HCT116 (cell line): ENCODE measurements around the gene FLG2. TPM values are rescaled to one million over a fixed set of nuclear protein-coding genes. Genes with fewer than 3 reads are reported as not detected.

Experiments
- ATAC-seq: fragments of 200-7000 bp; cut with Tn5 transposase; 2 replicates; pipeline ENCODE4 v1.9.1; 2020; ENCODE audit warnings: mild to moderate bottlenecking, moderate library complexity
- BruUV-seq: library from RNA; stranded (reverse); fragments of 400-500 nt; replicated peaks from 2 replicates; lab custom pipeline; 2021; lab: Mats Ljungman, UMichigan
- CTCF ChIA-PET: fragments of 300-600 bp; sonication (Branson Sonifier 250); formaldehyde crosslinking; loops from one replicate; lab custom pipeline; 2021; ENCODE audit warnings: antibody characterized with exemption; lab: Charles Lee
- POLR2A ChIA-PET: fragments of 300-600, 350-600 bp; sonication (Branson Sonifier 250); formaldehyde crosslinking; loops from one replicate; lab custom pipeline; 2021; ENCODE audit warnings: antibody characterized with exemption; lab: Charles Lee
- RAD21 ChIA-PET, 2 experiments: fragments of 300-600 bp; sonication (Branson Sonifier 250); formaldehyde crosslinking; loops; one replicate each; lab custom pipeline; 2023; ENCODE audit warnings: low total read pairs in 2 of 2; ENCODE audit not compliant: uncharacterized antibody in 2 of 2, unreplicated experiment in 2 of 2, low non-redundant PET in 1 of 2; lab: Charles Lee
- DNase-seq: peaks from one replicate; pipeline ENCODE4 v3.0.0-alpha.2; 2010; ENCODE audit warnings: low read depth, low spot score
- H2AFZ ChIP-seq: fragments of 200-600 bp; shearing (Covaris generic), sonication (generic); 2 replicates; pipeline ENCODE4 v1.6.1; 2017; ENCODE audit warnings: low read depth, mixed run types, mixed read lengths, antibody characterized with exemption, low read length; ENCODE audit not compliant: poor library complexity, severe bottlenecking
- H3K27ac ChIP-seq: 2 replicates; pipeline ENCODE4 v1.5.1; 2012; ENCODE audit warnings: low read depth, low read length
- H3K27me3 ChIP-seq: fragments of 200-600 bp; sonication (generic); 2 replicates; pipeline ENCODE4 v1.6.1; 2016; ENCODE audit warnings: mixed run types, low read length, mixed read lengths; ENCODE audit not compliant: insufficient read depth
- H3K36me3 ChIP-seq, 2 experiments: fragments of 200-500 bp in 1 of 2; fragments of 200-600 bp in 1 of 2; sonication (Bioruptor generic) in 1 of 2; sonication (generic) in 1 of 2; 2 replicates each; pipeline versions ENCODE4 v1.5.1 to v1.6.1; 2014 to 2016; ENCODE audit warnings: low read length in 2 of 2, inconsistent platforms in 1 of 2, mixed read lengths in 1 of 2, mixed run types in 1 of 2; ENCODE audit not compliant: insufficient read depth in 2 of 2, control insufficient read depth in 1 of 2
- H3K4me1 ChIP-seq, 2 experiments: fragments of 200-600 bp in 1 of 2; sonication (generic) in 1 of 2; 2 replicates each; pipeline versions ENCODE4 v1.5.1 to v1.6.1; 2012 to 2017; ENCODE audit warnings: low read length in 2 of 2, inconsistent platforms in 1 of 2, mild to moderate bottlenecking in 1 of 2, mixed read lengths in 1 of 2, mixed run types in 1 of 2, moderate library complexity in 1 of 2; ENCODE audit not compliant: insufficient read depth in 2 of 2, control insufficient read depth in 1 of 2
- H3K4me2 ChIP-seq: fragments of 200-600 bp; sonication (generic); 2 replicates; pipeline ENCODE4 v1.6.1; 2017; ENCODE audit warnings: mixed run types, low read length, mixed read lengths
- H3K4me3 ChIP-seq, 2 experiments: fragments of 200-600 bp in 1 of 2; sonication (generic) in 1 of 2; replicated peaks in 1 of 2; 2 replicates each; pipeline ENCODE4 v1.5.1; 2011 to 2016; ENCODE audit warnings: low read length in 2 of 2, control low read depth in 1 of 2, low read depth in 1 of 2, mild to moderate bottlenecking in 1 of 2, mixed read lengths in 1 of 2, mixed run types in 1 of 2
- H3K79me2 ChIP-seq: fragments of 200-600 bp; sonication (generic); 2 replicates; pipeline ENCODE4 v1.6.1; 2017; ENCODE audit warnings: mild to moderate bottlenecking, mixed run types, low read length, moderate library complexity, mixed read lengths; ENCODE audit not compliant: insufficient read depth
- H3K9ac ChIP-seq: fragments of 200-600 bp; sonication (generic); 2 replicates; pipeline ENCODE4 v1.6.1; 2016; ENCODE audit warnings: low read length, mixed read lengths
- H3K9me2 ChIP-seq: fragments of 200-600 bp; sonication (generic), shearing (Covaris generic); 2 replicates; pipeline ENCODE4 v1.6.1; 2017; ENCODE audit warnings: mixed run types, mild to moderate bottlenecking, moderate library complexity; ENCODE audit not compliant: insufficient read depth
- H3K9me3 ChIP-seq, 2 experiments: fragments of 200-500 bp in 1 of 2; fragments of 200-600 bp in 1 of 2; sonication (Bioruptor generic) in 1 of 2; sonication (generic) in 1 of 2; 2 replicates each; pipeline ENCODE4 v1.6.1; 2014 to 2017; ENCODE audit warnings: low read length in 2 of 2, mixed read lengths in 2 of 2, inconsistent platforms in 1 of 2, low read depth in 1 of 2, mild to moderate bottlenecking in 1 of 2, mixed run types in 1 of 2, moderate library complexity in 1 of 2; ENCODE audit not compliant: control insufficient read depth in 1 of 2, insufficient read depth in 1 of 2
- H4K20me1 ChIP-seq: fragments of 200-600 bp; sonication (generic), shearing (Covaris generic); 2 replicates; pipeline ENCODE4 v1.6.1; 2017; ENCODE audit warnings: mixed run types, mild to moderate bottlenecking, moderate library complexity; ENCODE audit not compliant: insufficient read depth
- CBX3 ChIP-seq: IDR thresholded peaks from 2 replicates; pipeline ENCODE4 v1.6.1; 2012; ENCODE audit warnings: low read depth
- ELF1 ChIP-seq: IDR thresholded peaks from 2 replicates; pipeline ENCODE4 v1.6.1; 2012; ENCODE audit warnings: low read depth, borderline replicate concordance
- EZH2 ChIP-seq: fragments of 200-600 bp; sonication (generic); IDR thresholded peaks from 2 replicates; pipeline ENCODE4 v1.6.1; 2017; ENCODE audit warnings: antibody characterized with exemption, mixed run types
- EZH2phosphoT487 ChIP-seq: fragments of 200-600 bp; IDR thresholded peaks from 2 replicates; pipeline ENCODE4 v1.6.1; 2018; ENCODE audit warnings: antibody characterized with exemption, borderline replicate concordance
- POLR2A ChIP-seq: IDR thresholded peaks from 2 replicates; pipeline ENCODE4 v1.7.0; 2011; ENCODE audit warnings: borderline replicate concordance; ENCODE audit not compliant: insufficient read depth, insufficient read length; ENCODE audit errors: extremely low read depth
- RAD21 ChIP-seq: IDR thresholded peaks from 2 replicates; pipeline ENCODE4 v1.6.1; 2012; ENCODE audit warnings: low read depth, mild to moderate bottlenecking
- SP1 ChIP-seq: IDR thresholded peaks from 2 replicates; pipeline ENCODE4 v1.6.1; 2012; ENCODE audit warnings: low read depth
- TCF7L2 ChIP-seq: IDR thresholded peaks from 2 replicates; pipeline ENCODE4 v1.7.0; 2011; ENCODE audit warnings: borderline replicate concordance, inconsistent platforms; ENCODE audit not compliant: insufficient read depth, insufficient read length; ENCODE audit errors: extremely low read depth
- intact Hi-C: fragments of 100-400 bp; cut with micrococcal nuclease; formaldehyde crosslinking; loops from 2 replicates; pipeline ENCODE4 v1.10.0; 2022
- total RNA-seq: library from RNA; stranded (reverse); gene quantifications from one replicate; pipeline ENCODE4 v1.2.1, GENCODE V29; 2021; ENCODE audit not compliant: unreplicated experiment

The FLG2 gene
- total RNA-seq, 1 experiment from 2014 or later, result not detected

- H3K27ac ChIP-seq, result no peak overlapping the region
- H3K4me1 ChIP-seq, result no peaks in the 10 kb centered on the region
- no peaks in the 10 kb centered on the region for H3K79me2 ChIP-seq
- TF ChIP-seq EZH2phosphoT487 (no peak), TCF7L2 (no peak), ELF1 (no peak), CBX3 (no peak), EZH2 (no peak), POLR2A (no peak), RAD21 (no peak)
- H3K9ac ChIP-seq, result no peak overlapping the region
- ChIA-PET RAD21 (no interaction called here), CTCF (interaction anchor here (1.2 kb wide), 1 partner anchor 26 kb away, joined by 3 read pairs; no protein-coding TSS in a partner anchor), POLR2A (no interaction called here)
- no peak overlapping the region for H2AFZ ChIP-seq
- no peak overlapping the region for H3K4me3 ChIP-seq
- no TSS peak for BruUV-seq
- no peak for ATAC-seq
- H3K9me3 ChIP-seq, result no peaks in the 10 kb centered on the region; a peak in 1 of 4 replicates
- no peak for DNase-seq
- H3K4me2 ChIP-seq, result no peak overlapping the region
- no peaks in the 10 kb centered on the region for H3K9me2 ChIP-seq
- 0 out of 2 replicates have a peak, but pooled peaks cover 11% of the 10 kb centered on the region for H3K27me3 ChIP-seq
- no peaks in the 10 kb centered on the region for H3K36me3 ChIP-seq
- intact Hi-C loops, result no loop called here
- no peaks in the 10 kb centered on the region for H4K20me1 ChIP-seq
These were observed 12.9 kb upstream of the FLG2 start for GRCh38 chr1:152372672-152373071.

GRCh38 chr1:152367436-152367835, 7.6 kb upstream of the FLG2 start:
- ATAC-seq (no peak), DNase-seq (no peak)
- no peaks in the 10 kb centered on the region for H4K20me1 ChIP-seq
- no peaks in the 10 kb centered on the region for H3K79me2 ChIP-seq
- no peaks in the 10 kb centered on the region for H3K4me1 ChIP-seq
- H3K4me3 ChIP-seq, result no peak overlapping the region
- BruUV-seq, result no TSS peak
- 0 out of 2 replicates have a peak, but pooled peaks cover 21% of the 10 kb centered on the region for H3K27me3 ChIP-seq
- TF ChIP-seq RAD21 (no peak), SP1 (no peak)
- RAD21 ChIA-PET, result no interaction called here
- H3K4me2 ChIP-seq, result no peak overlapping the region
- no peaks in the 10 kb centered on the region; a peak in 1 of 4 replicates for H3K9me3 ChIP-seq
- POLR2A ChIA-PET, result no interaction called here
- CTCF ChIA-PET, result no interaction called here
- H3K9ac ChIP-seq, result no peak overlapping the region
- H3K9me2 ChIP-seq, result no peaks in the 10 kb centered on the region
- intact Hi-C loops, result no loop called here
- H2AFZ ChIP-seq, result no peak overlapping the region
- H3K36me3 ChIP-seq, result no peaks in the 10 kb centered on the region
- no peak overlapping the region for H3K27ac ChIP-seq
